K562 (cell line): Measurements from ENCODE around the gene TRIM44. TPM values are rescaled to one million over a fixed set of nuclear protein-coding genes. Genes with fewer than 3 reads are reported as not detected.

Experiments used
- CREB1 ChIP-seq, 2 experiments: sonication (generic) in 1 of 2; formaldehyde crosslinking in 1 of 2; IDR thresholded peaks; 2 replicates each; pipeline versions ENCODE4 v1.6.1 to v1.8.0; 2012 to 2022; ENCODE audit warnings: inconsistent platforms in 1 of 2, mild to moderate bottlenecking in 1 of 2, missing genetic modification reagents in 1 of 2, moderate library complexity in 1 of 2
- KAT8 ChIP-seq: fragments of 450-650 bp; IDR thresholded peaks from 2 replicates; pipeline ENCODE4 v1.6.1; 2016; ENCODE audit warnings: low read depth, mild to moderate bottlenecking
- MIER1 ChIP-seq: fragments of 450-650 bp; IDR thresholded peaks from 2 replicates; pipeline ENCODE4 v1.6.1; 2016; ENCODE audit warnings: antibody characterized with exemption, mild to moderate bottlenecking, low read depth
- NR1H2 ChIP-seq: sonication (generic); formaldehyde crosslinking; IDR thresholded peaks from 2 replicates; pipeline ENCODE4 v1.4.0; 2020; ENCODE audit warnings: mild to moderate bottlenecking, missing genetic modification reagents
- NR2C2 ChIP-seq, 2 experiments: fragments of 200-800 bp in 1 of 2; sonication (Bioruptor generic) in 1 of 2; sonication (generic) in 1 of 2; formaldehyde crosslinking in 1 of 2; IDR thresholded peaks; 2 replicates each; pipeline versions ENCODE4 v1.6.1 to v1.8.0; 2016 to 2022; ENCODE audit warnings: mild to moderate bottlenecking in 1 of 2, missing compliant biosample characterization in 1 of 2, missing genetic modification characterization in 1 of 2, missing genetic modification reagents in 1 of 2
- PPARD ChIP-seq: fragments of 250-450 bp; sonication (Bioruptor Pico); IDR thresholded peaks from 2 replicates; pipeline ENCODE4 v1.8.0; 2022; ENCODE audit warnings: inconsistent platforms, mild to moderate bottlenecking, moderate library complexity
- PURB ChIP-seq: sonication (generic); formaldehyde crosslinking; IDR thresholded peaks from 2 replicates; pipeline ENCODE4 v1.9.0; 2021; ENCODE audit warnings: low read depth, mild to moderate bottlenecking, missing genetic modification reagents
- TAF7 ChIP-seq: fragments of 450-650 bp; IDR thresholded peaks from 2 replicates; pipeline ENCODE4 v1.6.1; 2016; ENCODE audit warnings: missing genetic modification characterization, missing compliant biosample characterization
- ZBTB43 ChIP-seq: sonication (generic); formaldehyde crosslinking; IDR thresholded peaks from 2 replicates; pipeline ENCODE4 v1.8.0; 2023; ENCODE audit warnings: mild to moderate bottlenecking, missing genetic modification reagents
- ZNF324 ChIP-seq: fragments of 250-450 bp; sonication (Bioruptor Pico); IDR thresholded peaks from 2 replicates; pipeline ENCODE4 v1.4.0; 2020; ENCODE audit warnings: mild to moderate bottlenecking
- ZNF586 ChIP-seq: fragments of 450-650 bp; formaldehyde crosslinking; conservative IDR thresholded peaks from 2 replicates; pipeline ENCODE4 v1.4.0; 2020; ENCODE audit warnings: mild to moderate bottlenecking, moderate library complexity
- ZNF778 ChIP-seq: fragments of 450-650 bp; formaldehyde crosslinking; IDR thresholded peaks from 2 replicates; pipeline ENCODE4 v1.4.0; 2020; ENCODE audit warnings: mild to moderate bottlenecking, moderate library complexity
- ZNF785 ChIP-seq: fragments of 250-450 bp; sonication (Bioruptor Pico); IDR thresholded peaks from 2 replicates; pipeline ENCODE4 v1.4.0; 2020; ENCODE audit warnings: mild to moderate bottlenecking
- polyA plus RNA-seq, 8 experiments: library from polyadenylated mRNA; depleted of rRNA in 4 of 8; stranded (reverse) in 5 of 8; unstranded in 3 of 8; fragments of >200 nt; fragmentation: Nextera tagmentation in 2 of 8; fragmentation: Illumina TruSeq in 1 of 8; extraction: Ambion mirVana in 2 of 8; extraction: Trizol in 1 of 8; gene quantifications; 2 replicates each; pipeline versions ENCODE4 v1.2.1 to v1.2.3, GENCODE V29; 2011 to 2014; ENCODE audit warnings: inconsistent platforms in 1 of 8, missing spikeins in 1 of 8
- total RNA-seq, 7 experiments: library from RNA; depleted of rRNA in 6 of 7; stranded (reverse); fragments of >200 nt in 6 of 7; fragmentation: Illumina TruSeq in 2 of 7; extraction: Trizol in 2 of 7; gene quantifications; 2 replicates each; pipeline versions ENCODE4 v1.2.1 to v1.2.3, GENCODE V29; 2011 to 2021; ENCODE audit warnings: low replicate concordance in 1 of 7
- TF ChIP-seq, protein P1 (sequence below), 2 experiments: fragments of 450-650 bp in 1 of 2; sonication (generic) in 1 of 2; formaldehyde crosslinking in 1 of 2; IDR thresholded peaks; 2 replicates each; pipeline versions ENCODE4 v1.7.1 to v1.9.0; 2016 to 2022; ENCODE audit warnings: inconsistent platforms in 1 of 2, mild to moderate bottlenecking in 1 of 2, missing genetic modification reagents in 1 of 2
- TF ChIP-seq, protein P2 (sequence below): fragments of 450-650 bp; conservative IDR thresholded peaks from 2 replicates; pipeline ENCODE4 v1.6.1; 2016; ENCODE audit warnings: missing genetic modification characterization, low read depth, mild to moderate bottlenecking, control low read depth, missing compliant biosample characterization

The TRIM44 gene
- total and polyA plus RNA-seq, 9 of the 15 experiments (the other 6 are each of a cell fraction or from before 2014, with no cell fraction given), result 8.3 to 105 (median 37.2) TPM

DNA sequence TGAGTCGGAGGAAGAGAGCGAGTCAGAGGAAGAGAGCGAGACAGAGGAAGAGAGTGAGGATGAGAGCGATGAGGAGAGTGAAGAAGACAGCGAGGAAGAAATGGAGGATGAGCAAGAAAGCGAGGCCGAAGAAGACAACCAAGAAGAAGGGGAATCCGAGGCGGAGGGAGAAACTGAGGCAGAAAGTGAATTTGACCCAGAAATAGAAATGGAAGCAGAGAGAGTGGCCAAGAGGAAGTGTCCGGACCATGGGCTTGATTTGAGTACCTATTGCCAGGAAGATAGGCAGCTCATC is 780 bp downstream of the TRIM44 start (continued):
- TF ChIP-seq, protein P1, sequence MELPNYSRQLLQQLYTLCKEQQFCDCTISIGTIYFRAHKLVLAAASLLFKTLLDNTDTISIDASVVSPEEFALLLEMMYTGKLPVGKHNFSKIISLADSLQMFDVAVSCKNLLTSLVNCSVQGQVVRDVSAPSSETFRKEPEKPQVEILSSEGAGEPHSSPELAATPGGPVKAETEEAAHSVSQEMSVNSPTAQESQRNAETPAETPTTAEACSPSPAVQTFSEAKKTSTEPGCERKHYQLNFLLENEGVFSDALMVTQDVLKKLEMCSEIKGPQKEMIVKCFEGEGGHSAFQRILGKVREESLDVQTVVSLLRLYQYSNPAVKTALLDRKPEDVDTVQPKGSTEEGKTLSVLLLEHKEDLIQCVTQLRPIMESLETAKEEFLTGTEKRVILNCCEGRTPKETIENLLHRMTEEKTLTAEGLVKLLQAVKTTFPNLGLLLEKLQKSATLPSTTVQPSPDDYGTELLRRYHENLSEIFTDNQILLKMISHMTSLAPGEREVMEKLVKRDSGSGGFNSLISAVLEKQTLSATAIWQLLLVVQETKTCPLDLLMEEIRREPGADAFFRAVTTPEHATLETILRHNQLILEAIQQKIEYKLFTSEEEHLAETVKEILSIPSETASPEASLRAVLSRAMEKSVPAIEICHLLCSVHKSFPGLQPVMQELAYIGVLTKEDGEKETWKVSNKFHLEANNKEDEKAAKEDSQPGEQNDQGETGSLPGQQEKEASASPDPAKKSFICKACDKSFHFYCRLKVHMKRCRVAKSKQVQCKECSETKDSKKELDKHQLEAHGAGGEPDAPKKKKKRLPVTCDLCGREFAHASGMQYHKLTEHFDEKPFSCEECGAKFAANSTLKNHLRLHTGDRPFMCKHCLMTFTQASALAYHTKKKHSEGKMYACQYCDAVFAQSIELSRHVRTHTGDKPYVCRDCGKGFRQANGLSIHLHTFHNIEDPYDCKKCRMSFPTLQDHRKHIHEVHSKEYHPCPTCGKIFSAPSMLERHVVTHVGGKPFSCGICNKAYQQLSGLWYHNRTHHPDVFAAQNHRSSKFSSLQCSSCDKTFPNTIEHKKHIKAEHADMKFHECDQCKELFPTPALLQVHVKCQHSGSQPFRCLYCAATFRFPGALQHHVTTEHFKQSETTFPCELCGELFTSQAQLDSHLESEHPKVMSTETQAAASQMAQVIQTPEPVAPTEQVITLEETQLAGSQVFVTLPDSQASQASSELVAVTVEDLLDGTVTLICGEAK (IDR thresholded peaks at IDR 0.05), result no peak
- TF ChIP-seq, protein P1 (CRISPR knock-in tag; IDR thresholded peaks at IDR 0.05), result no peak
- TF ChIP-seq ZNF324 (CRISPR knock-in tag) (no peak), ZNF785 (CRISPR knock-in tag) (no peak), ZNF586 (CRISPR knock-in tag) (no peak), ZBTB43 (CRISPR knock-in tag) (no peak), KAT8 (no peak), NR1H2 (CRISPR knock-in tag) (no peak), TAF7 (tag) (no peak; the same call in 1 of the 2 replicates), PURB (no peak), ZNF778 (CRISPR knock-in tag) (no peak), NR2C2 (CRISPR knock-in tag; IDR thresholded peaks at IDR 0.05) (no peak), NR2C2 (tag; IDR thresholded peaks at IDR 0.05) (no peak), CREB1 (IDR thresholded peaks at IDR 0.05) (no peak), CREB1 (CRISPR knock-in tag; IDR thresholded peaks at IDR 0.05) (no peak), PPARD (CRISPR knock-in tag) (no peak), MIER1 (peak; percentile 81; the same call in 1 of the 2 replicates)
- TF ChIP-seq, protein P2, sequence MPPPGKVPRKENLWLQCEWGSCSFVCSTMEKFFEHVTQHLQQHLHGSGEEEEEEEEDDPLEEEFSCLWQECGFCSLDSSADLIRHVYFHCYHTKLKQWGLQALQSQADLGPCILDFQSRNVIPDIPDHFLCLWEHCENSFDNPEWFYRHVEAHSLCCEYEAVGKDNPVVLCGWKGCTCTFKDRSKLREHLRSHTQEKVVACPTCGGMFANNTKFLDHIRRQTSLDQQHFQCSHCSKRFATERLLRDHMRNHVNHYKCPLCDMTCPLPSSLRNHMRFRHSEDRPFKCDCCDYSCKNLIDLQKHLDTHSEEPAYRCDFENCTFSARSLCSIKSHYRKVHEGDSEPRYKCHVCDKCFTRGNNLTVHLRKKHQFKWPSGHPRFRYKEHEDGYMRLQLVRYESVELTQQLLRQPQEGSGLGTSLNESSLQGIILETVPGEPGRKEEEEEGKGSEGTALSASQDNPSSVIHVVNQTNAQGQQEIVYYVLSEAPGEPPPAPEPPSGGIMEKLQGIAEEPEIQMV, result no peak; the same call in 1 of the 2 replicates
